Keratinocyte (primary cell): ENCODE results near the gene TBR1. TPM values are rescaled to one million over a fixed set of nuclear protein-coding genes. Genes with fewer than 3 reads are reported as not detected.
A peak's percentile ranks its signal among the peaks of the same experiment; 100 is the strongest.

Source experiments
- DNase-seq: peaks from one replicate; pipeline ENCODE4 v3.0.0-alpha.2; 2011; ENCODE audit warnings: low read depth, missing footprints, low spot score
- FAIRE-seq: peaks from 2 replicates; lab custom pipeline; 2011; peaks lifted over from hg19 to GRCh38; lab: Jason Lieb, UNC
- H2AFZ ChIP-seq: 2 replicates; pipeline ENCODE4 v1.6.0; 2012; ENCODE audit warnings: low read length, control low read depth, inconsistent platforms; ENCODE audit not compliant: control insufficient read depth
- H3K27ac ChIP-seq: 2 replicates; pipeline ENCODE4 v1.5.1; 2011; ENCODE audit warnings: low read length; ENCODE audit not compliant: control insufficient read depth, insufficient read depth
- H3K27me3 ChIP-seq: 3 replicates; pipeline ENCODE4 v1.6.0; 2011; ENCODE audit warnings: low read length; ENCODE audit not compliant: control insufficient read depth, insufficient read depth; ENCODE audit errors: extremely low read depth
- H3K36me3 ChIP-seq, 2 experiments: 2 replicates in 1 of 2; 3 replicates in 1 of 2; pipeline ENCODE4 v1.5.1; 2011; ENCODE audit warnings: low read length in 2 of 2, mild to moderate bottlenecking in 1 of 2; ENCODE audit not compliant: control insufficient read depth in 2 of 2, insufficient read depth in 2 of 2; ENCODE audit errors: extremely low read depth in 1 of 2
- H3K4me1 ChIP-seq: 3 replicates; pipeline ENCODE4 v1.5.1; 2011; ENCODE audit warnings: low read length; ENCODE audit not compliant: control insufficient read depth, insufficient read depth; ENCODE audit errors: extremely low read depth
- H3K4me2 ChIP-seq: 3 replicates; pipeline ENCODE4 v1.6.0; 2011; ENCODE audit warnings: low read depth, low read length; ENCODE audit not compliant: control insufficient read depth, insufficient read depth; ENCODE audit errors: extremely low read depth
- H3K4me3 ChIP-seq, 3 experiments: fragments of 200-600 bp in 1 of 3; sonication (generic) in 1 of 3; 2 replicates in 2 of 3; 3 replicates in 1 of 3; pipeline ENCODE4 v1.5.1; 2011 to 2016; ENCODE audit warnings: low read length in 3 of 3, mild to moderate bottlenecking in 3 of 3, control low read depth in 2 of 3, inconsistent platforms in 1 of 3, low read depth in 1 of 3, mixed read lengths in 1 of 3, mixed run types in 1 of 3, moderate library complexity in 1 of 3; ENCODE audit not compliant: control insufficient read depth in 2 of 3, insufficient read depth in 2 of 3; ENCODE audit errors: extremely low read depth in 1 of 3
- H3K79me2 ChIP-seq: 2 replicates; pipeline ENCODE4 v1.6.0; 2012; ENCODE audit warnings: low read length; ENCODE audit not compliant: control insufficient read depth, insufficient read depth
- H3K9ac ChIP-seq: 3 replicates; pipeline ENCODE4 v1.6.0; 2011; ENCODE audit warnings: low read length; ENCODE audit not compliant: control insufficient read depth, insufficient read depth; ENCODE audit errors: extremely low read depth
- H3K9me1 ChIP-seq: 3 replicates; pipeline ENCODE4 v1.6.0; 2011; ENCODE audit warnings: low read length; ENCODE audit not compliant: control insufficient read depth, insufficient read depth; ENCODE audit errors: extremely low read depth
- H3K9me3 ChIP-seq: 2 replicates; pipeline ENCODE4 v1.5.1; 2012; ENCODE audit warnings: low read depth, low read length; ENCODE audit not compliant: control insufficient read depth
- H4K20me1 ChIP-seq: 3 replicates; pipeline ENCODE4 v1.6.0; 2011; ENCODE audit warnings: low read length; ENCODE audit not compliant: control insufficient read depth, insufficient read depth; ENCODE audit errors: extremely low read depth
- CTCF ChIP-seq, 3 experiments: IDR thresholded peaks in 1 of 3; conservative IDR thresholded peaks in 1 of 3; optimal IDR thresholded peaks in 1 of 3; 2 replicates in 2 of 3; 3 replicates in 1 of 3; pipeline versions ENCODE3 to v1.5.1; 2011; ENCODE audit warnings: low read length in 3 of 3, mild to moderate bottlenecking in 3 of 3, moderate library complexity in 2 of 3, control low read depth in 1 of 3, inconsistent platforms in 1 of 3; ENCODE audit not compliant: insufficient read depth in 2 of 3; ENCODE audit errors: extremely low read depth in 1 of 3
- EZH2 ChIP-seq: IDR thresholded peaks from one replicate; pipeline ENCODE4 v1.6.1; 2012; ENCODE audit warnings: inconsistent platforms, mild to moderate bottlenecking, low read length, moderate library complexity
- dilution Hi-C: fragments of 300-500 bp; cut with MboI; formaldehyde crosslinking; loops from one replicate; pipeline ENCODE4 v1.7.0; 2020; ENCODE audit warnings: low sequenced_read_pairs; ENCODE audit not compliant: extremely low pct_ligation_motif_present
- polyA plus RNA-seq, 5 experiments: library from polyadenylated mRNA; depleted of rRNA in 3 of 5; stranded (reverse) in 3 of 5; stranded (forward) in 1 of 5; unstranded in 1 of 5; fragments of >200 nt; gene quantifications; 1 replicate in 1 of 5; 2 replicates in 3 of 5; 3 replicates in 1 of 5; pipeline versions ENCODE4 v1.2.1 to v1.2.3, GENCODE V29; 2011 to 2012; ENCODE audit warnings: missing spikeins in 2 of 5, low read depth in 1 of 5, low replicate concordance in 1 of 5

The TBR1 gene
- polyA plus RNA-seq, 1 donor (not counting 4 experiments of a cell fraction or from before 2014, with no cell fraction given): 0.03 TPM

- H3K36me3 ChIP-seq: no peaks in the 10 kb centered on the region
- H3K9me3 ChIP-seq: no peaks in the 10 kb centered on the region
- no peaks in the 10 kb centered on the region for H3K9me1 ChIP-seq
- peak overlapping the region in 1 of 3 experiments; percentile 37 for H3K4me3 ChIP-seq
- TF ChIP-seq CTCF (optimal IDR thresholded peaks at IDR 0.05 in 1 of 3, IDR thresholded peaks at IDR 0.05 in 1 of 3, conservative IDR thresholded peaks at IDR 0.05 in 1 of 3; ENCODE audit: extremely low read depth in 1 of 3, insufficient read depth in 2 of 3, low read length in 3 of 3): no peak
- TF ChIP-seq EZH2: peak; percentile 78
- H3K4me1 ChIP-seq: peaks cover 4% of the 10 kb centered on the region
- no peaks in the 10 kb centered on the region for H3K79me2 ChIP-seq
- FAIRE-seq: no peak
- no peak overlapping the region for H3K27ac ChIP-seq
- H2AFZ ChIP-seq: no peak overlapping the region
- dilution Hi-C loops: no loop called here
- H3K9ac ChIP-seq: no peak overlapping the region
- DNase-seq: no peak
- H4K20me1 ChIP-seq: no peaks in the 10 kb centered on the region
- H3K27me3 ChIP-seq: peaks cover 93% of the 10 kb centered on the region
- H3K4me2 ChIP-seq: peak overlapping the region; percentile 40
These were observed 7.6 kb downstream of the TBR1 start for GRCh38 chr2:161423421-161424393.

- Histone ChIP-seq H3K36me3 (no peaks in the 10 kb centered on the region), H3K4me2 (no peak overlapping the region), H3K9me3 (no peaks in the 10 kb centered on the region), H3K9me1 (no peaks in the 10 kb centered on the region), H3K4me1 (peaks cover 4% of the 10 kb centered on the region), H2AFZ (no peak overlapping the region), H3K27ac (no peak overlapping the region), H3K79me2 (no peaks in the 10 kb centered on the region), H4K20me1 (no peaks in the 10 kb centered on the region), H3K27me3 (peaks cover 93% of the 10 kb centered on the region), H3K4me3 (no peak overlapping the region), H3K9ac (no peak overlapping the region)
- dilution Hi-C loops: no loop called here
- peak; percentile 15 for TF ChIP-seq EZH2
- TF ChIP-seq CTCF (optimal IDR thresholded peaks at IDR 0.05 in 1 of 3, IDR thresholded peaks at IDR 0.05 in 1 of 3, conservative IDR thresholded peaks at IDR 0.05 in 1 of 3; ENCODE audit: extremely low read depth in 1 of 3, insufficient read depth in 2 of 3, low read length in 3 of 3): no peak
- DNase-seq: no peak
- no peak for FAIRE-seq
These were observed 8.3 kb downstream of the TBR1 start for GRCh38 chr2:161424394-161424769.
